Gastrocnemius medialis (tissue), 4 donors: ENCODE data around the gene PGAM2. TPM values are rescaled to one million over a fixed set of nuclear protein-coding genes. Genes with fewer than 3 reads are reported as not detected.

Source experiments
- ATAC-seq, 2 donors: fragments of 150-250 bp; one replicate each; pipeline ENCODE4 v1.9.1; 2016
- DNase-seq, 2 donors: peaks; one replicate each; pipeline ENCODE4 v3.0.0-alpha.2; 2019
- H3K27ac ChIP-seq, 4 donors: fragments of 200-600 bp; sonication (generic); 1 replicate in 1 of 4; 2 replicates in 3 of 4; pipeline ENCODE4 v1.5.1; 2016 to 2018; ENCODE audit warnings: mild to moderate bottlenecking in 2 of 4, moderate library complexity in 1 of 4
- H3K27me3 ChIP-seq, 3 donors: fragments of 200-600 bp; sonication (generic) in 2 of 3; 1 replicate in 1 of 3; 2 replicates in 2 of 3; pipeline versions ENCODE4 v1.5.1 to v1.6.0; 2016 to 2019; ENCODE audit warnings: mild to moderate bottlenecking in 1 of 3, moderate library complexity in 1 of 3
- H3K36me3 ChIP-seq, 2 donors: fragments of 200-600 bp; sonication (generic) in 1 of 2; one replicate each; pipeline ENCODE4 v1.5.1; 2017 to 2018
- H3K4me1 ChIP-seq, 2 donors: fragments of 200-600 bp; sonication (generic) in 1 of 2; one replicate each; pipeline ENCODE4 v1.5.1; 2016 to 2017; ENCODE audit warnings: mild to moderate bottlenecking in 2 of 2
- H3K4me3 ChIP-seq, 4 donors: fragments of 200-600 bp; sonication (generic) in 3 of 4; 1 replicate in 1 of 4; 2 replicates in 3 of 4; pipeline ENCODE4 v1.5.1; 2016 to 2019; ENCODE audit warnings: mild to moderate bottlenecking in 2 of 4
- H3K9me3 ChIP-seq, 3 donors: fragments of 200-600 bp; sonication (generic) in 2 of 3; 1 replicate in 1 of 3; 2 replicates in 2 of 3; pipeline ENCODE4 v1.5.1; 2016 to 2019
- POLR2A ChIP-seq, 2 donors: fragments of 450-650 bp; IDR thresholded peaks; one replicate each; pipeline ENCODE4 v1.6.1; 2017; ENCODE audit warnings: antibody characterized with exemption in 2 of 2, mild to moderate bottlenecking in 2 of 2, moderate library complexity in 2 of 2
- in situ Hi-C, 4 donors: fragments of 200-750 bp; cut with MboI; loops; one replicate each; pipeline versions ENCODE4 v1.15.0 to v1.8.0; 2017; ENCODE audit warnings: low sequenced_read_pairs in 4 of 4
- intact Hi-C: fragments of 100-400 bp; cut with DNase I; formaldehyde crosslinking; loops from one replicate; pipeline ENCODE4 v1.15.1; 2023; ENCODE audit warnings: low total_unique reads
- total RNA-seq, 4 donors: library from RNA; depleted of rRNA; stranded (reverse); fragments of >200 nt; gene quantifications; one replicate each; pipeline versions ENCODE4 v1.1.0 to v1.2.3, GENCODE V29; 2016
- TF ChIP-seq, protein P1 (sequence below), 5 experiments: fragments of 450-650 bp in 3 of 5; fragments of 200-600 bp in 2 of 5; sonication (generic) in 2 of 5; IDR thresholded peaks in 4 of 5; conservative IDR thresholded peaks in 1 of 5; 1 replicate in 4 of 5; 2 replicates in 1 of 5; pipeline ENCODE4 v1.5.1; 2016 to 2019; ENCODE audit warnings: antibody characterized with exemption in 5 of 5, mild to moderate bottlenecking in 3 of 5, moderate library complexity in 3 of 5

Gene PGAM2
- total RNA-seq, 4 donors from 2014 or later, result 129 to 355 (median 306) TPM

DNA sequence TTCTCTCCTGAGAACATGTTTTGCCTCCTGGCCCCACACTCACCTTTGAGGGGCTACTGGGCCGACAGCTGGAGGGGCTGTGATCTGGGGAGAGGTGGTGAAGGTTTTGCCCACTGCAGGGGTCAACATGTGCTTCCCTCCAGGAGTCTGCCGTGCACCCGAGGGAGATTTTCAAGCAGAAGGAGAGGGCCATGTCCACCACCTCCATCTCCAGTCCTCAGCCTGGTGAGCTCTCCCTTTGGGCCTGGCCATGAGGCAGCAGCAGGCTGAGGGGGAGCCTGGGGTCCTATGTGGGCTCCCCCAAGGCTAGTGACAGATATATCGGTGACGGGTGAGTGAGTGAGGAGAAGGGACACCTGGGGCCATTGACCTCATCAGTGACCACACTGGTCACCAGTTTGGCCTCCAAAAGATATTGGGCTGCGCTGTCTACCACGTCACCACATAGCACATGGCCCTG lies 6.6 kb downstream of the PGAM2 start:
- Histone ChIP-seq H3K36me3 (peaks cover 0 to 62% of the 10 kb centered on the region in 2 donors), H3K4me1 (peaks cover 27% of the 10 kb centered on the region in 2 donors), H3K4me3 (no peak overlapping the region), H3K27me3 (no peaks in the 10 kb centered on the region), H3K9me3 (no peaks in the 10 kb centered on the region), H3K27ac (peak overlapping the region in 1 of 4 donors; percentile 44)
- TF ChIP-seq, protein P1, sequence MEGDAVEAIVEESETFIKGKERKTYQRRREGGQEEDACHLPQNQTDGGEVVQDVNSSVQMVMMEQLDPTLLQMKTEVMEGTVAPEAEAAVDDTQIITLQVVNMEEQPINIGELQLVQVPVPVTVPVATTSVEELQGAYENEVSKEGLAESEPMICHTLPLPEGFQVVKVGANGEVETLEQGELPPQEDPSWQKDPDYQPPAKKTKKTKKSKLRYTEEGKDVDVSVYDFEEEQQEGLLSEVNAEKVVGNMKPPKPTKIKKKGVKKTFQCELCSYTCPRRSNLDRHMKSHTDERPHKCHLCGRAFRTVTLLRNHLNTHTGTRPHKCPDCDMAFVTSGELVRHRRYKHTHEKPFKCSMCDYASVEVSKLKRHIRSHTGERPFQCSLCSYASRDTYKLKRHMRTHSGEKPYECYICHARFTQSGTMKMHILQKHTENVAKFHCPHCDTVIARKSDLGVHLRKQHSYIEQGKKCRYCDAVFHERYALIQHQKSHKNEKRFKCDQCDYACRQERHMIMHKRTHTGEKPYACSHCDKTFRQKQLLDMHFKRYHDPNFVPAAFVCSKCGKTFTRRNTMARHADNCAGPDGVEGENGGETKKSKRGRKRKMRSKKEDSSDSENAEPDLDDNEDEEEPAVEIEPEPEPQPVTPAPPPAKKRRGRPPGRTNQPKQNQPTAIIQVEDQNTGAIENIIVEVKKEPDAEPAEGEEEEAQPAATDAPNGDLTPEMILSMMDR (IDR thresholded peaks at IDR 0.05 in 4 of 5, conservative IDR thresholded peaks at IDR 0.05 in 1 of 5), result no peak
- no peak for TF ChIP-seq POLR2A (IDR thresholded peaks at IDR 0.05)
- in situ Hi-C loops, result no loop called here
- peak in 1 of 2 donors; percentile 14 for DNase-seq
- ATAC-seq, result no peak
- intact Hi-C loops, result no loop called here

DNA sequence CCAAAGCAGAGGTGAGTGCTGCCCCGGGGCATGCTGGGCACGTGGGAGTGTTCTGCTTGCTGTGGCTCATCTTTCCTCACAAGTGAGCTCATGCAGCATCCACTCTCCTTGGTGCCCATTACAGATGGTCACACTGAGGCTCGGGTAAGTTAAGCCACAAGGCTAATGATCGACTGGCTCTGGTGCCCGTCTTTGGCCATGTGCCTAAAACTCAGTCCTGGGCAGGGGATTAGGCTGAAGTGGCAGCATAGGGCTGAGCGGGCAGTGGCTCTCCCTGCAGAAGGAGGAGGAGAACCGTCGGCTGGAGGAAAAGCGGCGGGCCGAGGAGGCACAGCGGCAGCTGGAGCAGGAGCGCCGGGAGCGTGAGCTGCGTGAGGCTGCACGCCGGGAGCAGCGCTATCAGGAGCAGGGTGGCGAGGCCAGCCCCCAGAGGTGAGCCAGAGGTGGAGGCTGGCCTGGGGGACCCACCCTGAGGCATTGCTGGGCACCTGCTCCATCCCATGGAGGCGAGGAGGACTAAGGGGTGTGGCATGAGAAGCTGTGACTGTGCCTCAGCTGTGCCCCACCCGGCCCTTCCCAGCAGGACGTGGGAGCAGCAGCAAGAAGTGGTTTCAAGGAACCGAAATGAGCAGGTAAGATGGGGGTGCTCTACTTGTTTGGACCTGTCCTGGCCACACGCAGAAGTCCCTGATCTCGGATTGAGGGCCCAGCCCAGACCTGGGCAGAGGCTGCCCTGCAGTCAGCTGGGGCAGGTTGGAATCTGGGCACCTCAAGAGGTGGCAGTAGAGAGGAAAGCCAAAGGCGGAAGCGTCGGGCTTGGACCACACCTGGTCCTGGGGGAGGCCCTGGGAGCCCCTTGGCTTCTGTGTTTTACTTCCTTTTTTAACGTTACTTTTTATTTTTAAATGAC lies 7.3 kb downstream of the PGAM2 start:
- no peak for ATAC-seq
- in situ Hi-C loops (no loop called here), intact Hi-C loops (no loop called here)
- TF ChIP-seq, protein P1 (IDR thresholded peaks at IDR 0.05 in 4 of 5, conservative IDR thresholded peaks at IDR 0.05 in 1 of 5), result no peak
- TF ChIP-seq POLR2A (IDR thresholded peaks at IDR 0.05), result no peak
- DNase-seq, result peak in 1 of 2 donors; percentile 15
- no peaks in the 10 kb centered on the region for H3K27me3 ChIP-seq
- H3K27ac ChIP-seq, result peak overlapping the region in 1 of 4 donors; percentile 44
- H3K36me3 ChIP-seq, result peaks cover 0 to 66% of the 10 kb centered on the region in 2 donors
- H3K4me3 ChIP-seq, result no peak overlapping the region
- peaks cover 20 to 21% of the 10 kb centered on the region in 2 donors for H3K4me1 ChIP-seq
- no peaks in the 10 kb centered on the region for H3K9me3 ChIP-seq

DNA sequence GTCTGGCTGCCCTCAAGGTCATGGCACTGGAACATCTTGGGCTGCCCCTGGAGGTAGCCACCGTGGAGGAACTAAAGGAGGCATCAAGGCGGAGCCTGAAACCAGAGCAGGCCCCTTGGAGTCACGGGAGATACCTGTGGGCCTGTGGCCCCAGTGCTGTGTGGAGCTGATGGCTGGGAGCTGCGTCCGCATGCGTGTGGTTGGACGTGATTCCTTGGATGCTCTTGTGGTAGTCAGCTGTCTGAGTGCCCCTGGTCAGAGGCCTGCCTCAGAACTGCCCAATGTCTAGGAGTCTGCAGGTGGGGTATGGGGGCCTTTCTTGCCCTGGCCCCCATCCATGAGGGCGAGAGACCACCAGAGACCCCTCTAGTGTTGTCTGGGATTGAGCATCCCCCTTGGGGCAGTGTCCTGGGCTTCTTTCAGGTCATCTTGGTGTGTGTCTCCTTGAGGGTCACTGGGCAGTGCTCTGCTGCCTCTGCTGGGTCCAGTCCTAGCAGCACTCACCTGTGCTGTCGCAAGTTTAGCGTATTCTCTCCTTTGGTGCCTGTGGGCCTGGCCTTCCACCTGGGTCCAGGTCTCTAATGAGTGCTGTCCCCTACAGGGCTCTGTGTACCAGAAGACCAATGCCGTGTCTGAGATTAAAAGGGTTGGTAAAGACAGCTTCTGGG lies 8.1 kb downstream of the PGAM2 start:
- DNase-seq, result peak in 1 of 2 donors; percentile 12
- no peak for TF ChIP-seq POLR2A (IDR thresholded peaks at IDR 0.05)
- in situ Hi-C loops (no loop called here), intact Hi-C loops (no loop called here)
- no peaks in the 10 kb centered on the region for H3K27me3 ChIP-seq
- ATAC-seq, result no peak
- peaks cover 12 to 13% of the 10 kb centered on the region in 2 donors for H3K4me1 ChIP-seq
- H3K27ac ChIP-seq, result peak overlapping the region in 2 of 4 donors; percentile 14 to 39
- H3K36me3 ChIP-seq, result peaks cover 0 to 73% of the 10 kb centered on the region in 2 donors
- no peaks in the 10 kb centered on the region for H3K9me3 ChIP-seq
- no peak overlapping the region for H3K4me3 ChIP-seq

DNA sequence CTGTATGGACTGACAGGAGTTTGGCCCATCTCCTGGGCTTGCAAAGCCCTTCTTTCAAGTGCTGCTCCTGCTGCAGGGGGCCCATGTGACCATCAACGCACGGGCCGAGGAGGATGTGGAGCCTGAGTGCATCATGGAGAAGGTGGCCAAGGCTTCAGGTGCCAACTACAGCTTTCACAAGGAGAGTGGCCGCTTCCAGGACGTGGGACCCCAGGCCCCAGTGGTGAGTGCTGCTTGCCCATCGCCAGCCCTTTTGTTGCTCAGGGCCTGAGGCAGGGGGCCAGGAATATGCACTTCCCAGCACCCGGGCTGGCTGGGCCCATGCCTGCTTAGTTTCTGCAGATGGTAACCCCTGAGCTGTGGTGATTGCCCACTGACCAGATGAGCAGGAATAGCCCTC lies 8.7 kb downstream of the PGAM2 start:
- peaks cover 8 to 9% of the 10 kb centered on the region in 2 donors for H3K4me1 ChIP-seq
- H3K36me3 ChIP-seq, result peaks cover 0 to 78% of the 10 kb centered on the region in 2 donors
- intact Hi-C loops, result no loop called here
- peak overlapping the region in 1 of 4 donors; percentile 39 for H3K27ac ChIP-seq
- H3K9me3 ChIP-seq, result no peaks in the 10 kb centered on the region
- ATAC-seq, result no peak
- peak in 1 of 2 donors; percentile 12 for DNase-seq
- H3K4me3 ChIP-seq, result no peak overlapping the region
- in situ Hi-C loops, result no loop called here
- TF ChIP-seq, protein P1 (IDR thresholded peaks at IDR 0.05 in 4 of 5, conservative IDR thresholded peaks at IDR 0.05 in 1 of 5), result no peak
- no peak for TF ChIP-seq POLR2A (IDR thresholded peaks at IDR 0.05)
- H3K27me3 ChIP-seq, result no peaks in the 10 kb centered on the region
